DMS53 (cell line): Measurements from ENCODE around the gene SKP2.

Experiments used
- DNase-seq: peaks from one replicate; lab custom pipeline; 2025; lab: John Stamatoyannopoulos, UW

Gene SKP2

GRCh38 chr5:36200513-36200912 is 48.6 kb downstream of the SKP2 start:
- peak; percentile 57 for DNase-seq

DNA sequence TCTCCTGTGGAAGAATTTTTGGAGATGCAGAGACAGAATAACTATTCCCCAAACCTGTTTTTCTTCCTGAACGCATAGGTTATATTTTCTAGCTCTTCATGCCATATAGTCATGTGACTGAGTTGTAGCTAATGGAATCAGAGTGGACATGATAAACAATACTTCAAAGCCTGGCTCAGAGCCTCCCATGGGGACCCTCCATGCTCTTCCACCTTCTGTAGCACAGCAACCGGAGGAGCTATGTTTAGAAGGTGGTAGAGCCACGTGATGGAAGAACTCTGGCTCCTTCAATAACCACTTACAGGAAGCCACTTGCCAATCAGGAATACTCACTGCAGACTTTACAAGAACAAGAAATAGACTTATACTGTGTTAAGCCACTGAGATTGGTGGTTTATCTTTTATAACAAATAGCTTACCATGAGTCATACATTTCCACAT is 50.6 kb downstream of the SKP2 start:
- no peak for DNase-seq

DNA sequence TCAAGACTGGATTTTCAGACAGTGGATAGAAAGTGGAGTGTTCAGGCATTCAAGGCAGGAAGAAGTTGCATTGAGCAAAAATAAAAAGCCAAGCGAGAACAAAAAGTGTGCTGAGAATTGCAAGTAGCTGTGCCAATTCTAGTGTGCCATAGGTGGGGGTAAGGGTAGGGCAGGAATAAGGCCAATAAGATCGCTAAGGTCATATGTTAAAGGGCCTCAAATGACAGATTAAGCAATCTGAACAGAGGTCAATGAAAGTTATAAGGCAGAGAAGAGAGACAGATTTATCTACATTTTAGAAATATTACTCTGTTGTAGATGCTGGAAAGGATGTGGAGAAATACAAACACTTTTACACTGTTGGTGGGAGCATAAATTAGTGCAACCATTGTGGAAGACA is 53.4 kb downstream of the SKP2 start:
- no peak for DNase-seq

DNA sequence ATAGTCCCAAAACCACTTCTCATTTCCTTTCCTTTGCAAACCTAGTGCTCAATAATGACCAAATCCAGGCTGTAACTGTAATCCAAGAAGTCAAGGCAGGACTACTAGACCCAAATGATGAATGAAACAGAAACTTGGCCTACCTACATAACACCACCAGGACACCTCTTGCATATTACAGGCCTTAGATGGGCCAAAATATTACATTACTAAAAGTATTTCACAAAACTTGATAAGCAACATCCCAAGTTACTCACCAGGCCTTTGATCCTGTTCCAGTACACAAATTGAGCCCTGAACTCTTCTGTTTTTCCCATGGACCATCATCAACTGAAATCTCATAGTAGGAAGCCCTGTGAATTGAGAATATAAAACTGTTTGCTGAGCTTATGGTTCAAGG is 55.0 kb downstream of the SKP2 start:
- DNase-seq: no peak

- no peak for DNase-seq
These were observed 56.9 kb downstream of the SKP2 start for GRCh38 chr5:36208786-36209185.

GRCh38 chr5:36209664-36210063 is 57.8 kb downstream of the SKP2 start:
- no peak for DNase-seq

DNA sequence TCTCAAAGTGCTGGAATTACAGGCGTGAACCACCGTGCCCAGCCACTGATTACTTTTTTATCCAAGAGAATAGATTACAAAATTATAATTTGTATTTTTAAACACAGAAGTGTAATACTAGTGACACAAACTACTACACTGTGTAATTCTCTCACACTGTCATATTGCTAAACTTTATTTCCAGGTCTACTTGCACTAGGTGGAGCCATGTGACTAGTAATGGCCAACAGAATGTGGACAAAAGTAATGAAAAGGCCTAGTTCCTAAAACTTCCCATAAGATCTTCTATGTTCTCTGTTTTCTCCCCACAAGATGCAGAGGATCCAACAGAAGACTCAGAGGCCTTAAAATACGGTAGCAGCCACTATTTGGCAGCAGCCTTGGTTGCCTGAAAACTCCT is 62.5 kb downstream of the SKP2 start:
- DNase-seq: peak; percentile 3

GRCh38 chr5:36215910-36216309 is 64.0 kb downstream of the SKP2 start:
- no peak for DNase-seq

GRCh38 chr5:36217567-36217966 is 65.7 kb downstream of the SKP2 start:
- no peak for DNase-seq

- no peak for DNase-seq
These were observed 66.1 kb downstream of the SKP2 start for GRCh38 chr5:36217988-36218387.

- no peak for DNase-seq
These were observed 70.7 kb downstream of the SKP2 start for GRCh38 chr5:36222620-36223019.

DNA sequence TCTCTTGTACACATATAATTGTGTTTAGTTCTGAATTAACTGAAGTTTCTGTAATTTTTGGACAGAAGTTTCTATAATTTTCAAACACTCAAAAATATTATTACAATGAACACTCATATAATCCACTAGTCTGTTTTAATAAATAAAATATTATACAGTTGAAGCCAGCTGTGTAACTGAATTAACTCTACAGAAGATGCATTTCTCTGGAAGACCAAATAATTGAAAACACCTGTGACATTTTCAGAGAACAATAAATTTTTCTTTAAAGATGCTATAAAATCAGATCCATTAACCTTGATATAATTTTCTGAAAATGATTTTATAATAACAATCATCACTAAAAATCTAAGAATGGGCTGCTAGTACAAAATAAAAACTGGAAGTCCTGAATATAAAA is 75.1 kb downstream of the SKP2 start:
- DNase-seq: no peak

- DNase-seq: no peak
These were observed 76.6 kb downstream of the SKP2 start for GRCh38 chr5:36228505-36228904.

DNA sequence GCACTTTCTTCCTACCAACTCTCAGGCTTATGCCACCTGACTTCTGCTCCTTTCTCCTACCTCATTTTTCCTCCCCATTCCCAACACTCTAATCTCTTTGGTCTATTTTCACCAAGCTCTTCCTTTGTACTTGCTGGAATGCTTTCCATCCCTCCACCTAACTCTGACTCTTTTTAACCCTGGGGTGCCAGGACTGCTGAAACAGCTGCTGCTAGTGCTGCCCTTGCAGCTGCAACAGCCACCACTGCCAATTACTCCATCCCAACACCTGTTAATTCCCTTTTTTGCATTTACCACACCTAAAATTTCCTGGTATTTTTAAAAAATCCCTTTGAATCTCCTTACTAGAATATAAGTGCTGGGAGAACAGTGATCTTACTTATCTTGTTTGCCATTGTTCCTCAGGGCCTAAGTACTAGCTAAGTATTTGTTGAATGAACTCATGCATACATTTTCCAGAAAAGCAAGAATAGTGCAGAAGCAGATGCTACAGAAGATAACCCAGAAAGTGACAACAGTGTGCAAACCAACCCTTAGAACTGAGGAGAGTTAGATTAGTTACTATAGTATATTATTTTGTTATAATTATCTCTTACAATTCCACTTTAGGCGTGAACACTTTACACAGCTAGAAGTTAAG is 78.4 kb downstream of the SKP2 start:
- DNase-seq: peak; percentile 59

GRCh38 chr5:36232533-36232932 is 80.6 kb downstream of the SKP2 start:
- no peak for DNase-seq
